ENCODE measurements around the gene FBXL17. TPM values are rescaled to one million over a fixed set of nuclear protein-coding genes. Genes with fewer than 3 reads are reported as not detected.

The FBXL17 gene
- total and polyA plus RNA-seq, 2 of the 4 experiments (the other 2 are of a cell fraction) = 3.9 to 8.1 TPM

DNA sequence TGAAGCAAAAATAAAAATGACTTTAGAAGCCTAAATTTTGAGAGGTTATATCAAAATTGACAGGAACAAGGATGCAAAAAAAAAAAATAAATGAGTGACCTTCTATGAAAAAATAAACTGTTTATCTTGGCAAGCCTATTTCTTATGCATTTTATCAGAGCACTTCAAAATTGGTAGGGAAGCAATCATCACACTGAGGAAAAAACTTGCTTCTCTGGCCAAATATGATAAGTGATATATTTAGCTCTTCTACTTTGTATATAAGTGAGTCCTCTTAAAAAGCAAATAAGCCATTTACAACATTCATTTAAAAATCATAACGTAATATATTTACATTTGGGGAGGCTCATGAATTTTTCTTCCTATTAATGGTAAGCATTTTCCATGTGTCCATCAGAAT is 287.1 kb downstream of the FBXL17 start:
- Histone ChIP-seq H3K9me1 (ENCODE audit: insufficient read depth, low read length) (no peaks in the 10 kb centered on the region), H4K20me1 (ENCODE audit: insufficient read depth, low read length) (no peaks in the 10 kb centered on the region), H3K9me3 (ENCODE audit: control insufficient read depth, insufficient read depth, low read length) (no peaks in the 10 kb centered on the region), H3K36me3 (ENCODE audit: control insufficient read depth, insufficient read depth, low read length) (no peaks in the 10 kb centered on the region), H4K8ac (ENCODE audit: low read depth in 2 of 2, low read length in 2 of 2) (no peak overlapping the region), H3K4me1 (ENCODE audit: control insufficient read depth, insufficient read depth, low read length) (no peaks in the 10 kb centered on the region), H3K27me3 (ENCODE audit: control insufficient read depth, insufficient read depth, low read length) (no peaks in the 10 kb centered on the region), H3K9ac (ENCODE audit: low read depth, low read length) (no peak overlapping the region), H3K4me2 (ENCODE audit: low read depth, low read length) (no peak overlapping the region), H3K79me1 (ENCODE audit: low read depth in 1 of 2, low read length in 2 of 2) (no peaks in the 10 kb centered on the region), H2AK9ac (replicated peaks; ENCODE audit: low read depth, low read length, poor library complexity) (no peak overlapping the region), H4K91ac (ENCODE audit: insufficient read depth, low read depth, low read length) (no peak overlapping the region), H2BK15ac (ENCODE audit: low read depth, low read length) (no peak overlapping the region), H4K5ac (ENCODE audit: low read depth, low read length) (no peak overlapping the region), H3K56ac (ENCODE audit: extremely low read depth, insufficient read depth, low read length) (no peak overlapping the region), H2BK20ac (ENCODE audit: low read depth, low read length) (no peak overlapping the region), H3K18ac (ENCODE audit: low read depth, low read length) (no peak overlapping the region), H2BK5ac (ENCODE audit: low read depth, low read length, poor library complexity, severe bottlenecking) (no peak overlapping the region), H3K4ac (ENCODE audit: low read depth, low read length) (no peak overlapping the region), H3K23ac (ENCODE audit: low read depth, low read length) (no peak overlapping the region), H3K4me3 (ENCODE audit: insufficient read depth, low read depth, low read length) (no peak overlapping the region), H2BK120ac (ENCODE audit: low read depth, low read length) (no peak overlapping the region), H3K27ac (ENCODE audit: insufficient read depth, low read length) (no peak overlapping the region), H2AK5ac (ENCODE audit: low read depth, low read length) (no peak overlapping the region), H3K14ac (replicated peaks; ENCODE audit: low read depth, low read length) (no peak overlapping the region), H2AFZ (replicated peaks; ENCODE audit: low read length, poor library complexity) (no peak overlapping the region)
- no TSS peak for BruUV-seq (replicated peaks)
- dilution Hi-C loops (cut with HindIII; ENCODE audit: low sequenced_read_pairs, unreplicated experiment) = no loop called here
- ChIA-PET CTCF (no interaction called here), POLR2A (ENCODE audit: unreplicated experiment) (no interaction called here)
- no peak for TF ChIP-seq FOS (IDR thresholded peaks at IDR 0.05; ENCODE audit: low read depth, low read length)
- no peak for TF ChIP-seq CHD1 (IDR thresholded peaks at IDR 0.05; ENCODE audit: low read depth, low read length)
- TF ChIP-seq RAD21 (IDR thresholded peaks at IDR 0.05; ENCODE audit: low read length) = no peak
- no peak for TF ChIP-seq RFX5 (IDR thresholded peaks at IDR 0.05; ENCODE audit: low read depth, low read length)
- no peak for TF ChIP-seq BHLHE40 (IDR thresholded peaks at IDR 0.05; ENCODE audit: low read depth, low read length)
- no peak for TF ChIP-seq MAZ (IDR thresholded peaks at IDR 0.05; ENCODE audit: borderline replicate concordance, low read depth, low read length)
- TF ChIP-seq, protein P1, sequence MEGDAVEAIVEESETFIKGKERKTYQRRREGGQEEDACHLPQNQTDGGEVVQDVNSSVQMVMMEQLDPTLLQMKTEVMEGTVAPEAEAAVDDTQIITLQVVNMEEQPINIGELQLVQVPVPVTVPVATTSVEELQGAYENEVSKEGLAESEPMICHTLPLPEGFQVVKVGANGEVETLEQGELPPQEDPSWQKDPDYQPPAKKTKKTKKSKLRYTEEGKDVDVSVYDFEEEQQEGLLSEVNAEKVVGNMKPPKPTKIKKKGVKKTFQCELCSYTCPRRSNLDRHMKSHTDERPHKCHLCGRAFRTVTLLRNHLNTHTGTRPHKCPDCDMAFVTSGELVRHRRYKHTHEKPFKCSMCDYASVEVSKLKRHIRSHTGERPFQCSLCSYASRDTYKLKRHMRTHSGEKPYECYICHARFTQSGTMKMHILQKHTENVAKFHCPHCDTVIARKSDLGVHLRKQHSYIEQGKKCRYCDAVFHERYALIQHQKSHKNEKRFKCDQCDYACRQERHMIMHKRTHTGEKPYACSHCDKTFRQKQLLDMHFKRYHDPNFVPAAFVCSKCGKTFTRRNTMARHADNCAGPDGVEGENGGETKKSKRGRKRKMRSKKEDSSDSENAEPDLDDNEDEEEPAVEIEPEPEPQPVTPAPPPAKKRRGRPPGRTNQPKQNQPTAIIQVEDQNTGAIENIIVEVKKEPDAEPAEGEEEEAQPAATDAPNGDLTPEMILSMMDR (conservative IDR thresholded peaks at IDR 0.05; ENCODE audit: low read depth, low read length) = no peak
- no peak for TF ChIP-seq CEBPB (IDR thresholded peaks at IDR 0.05; ENCODE audit: low read depth, low read length)
- no peak for TF ChIP-seq RCOR1 (IDR thresholded peaks at IDR 0.05; ENCODE audit: insufficient replicate concordance, low read length)
- TF ChIP-seq MXI1 (IDR thresholded peaks at IDR 0.05; ENCODE audit: borderline replicate concordance, low read depth, low read length) = no peak
- no peak for TF ChIP-seq MAFK (IDR thresholded peaks at IDR 0.05; ENCODE audit: low read depth, low read length)
- TF ChIP-seq POLR2A (IDR thresholded peaks at IDR 0.05; ENCODE audit: low read depth, low read length) = no peak
- no peak for TF ChIP-seq NFE2L2 (IDR thresholded peaks at IDR 0.05; ENCODE audit: low read depth, low read length)
- in situ Hi-C loops (cut with MboI; ENCODE audit: low sequenced_read_pairs) = no loop called here
- intact Hi-C loops (cut with micrococcal nuclease) = no loop called here
- WGBS, 2 experiments (ENCODE audit: extremely low coverage in 2 of 2, insufficient read length in 1 of 2) = no CpG with 5 or more reads among the region's 1 CpG
- ATAC-seq (ENCODE audit: low read depth) (no peak), DNase-seq (no peak)

All from IMR-90 (cell line).